Ishikawa (cell line): ENCODE data around the gene GLP2R.

Experiments
- CEBPB ChIP-seq: IDR thresholded peaks from 2 replicates; pipeline ENCODE4 v1.6.1; 2012
- CREB1 ChIP-seq: IDR thresholded peaks from 2 replicates; pipeline ENCODE4 v1.6.1; 2012; ENCODE audit warnings: low read depth
- EGR1 ChIP-seq: IDR thresholded peaks from 2 replicates; pipeline ENCODE4 v1.6.1; 2012
- EP300 ChIP-seq: IDR thresholded peaks from 2 replicates; pipeline ENCODE4 v1.6.1; 2012; ENCODE audit warnings: borderline replicate concordance
- FOXM1 ChIP-seq: IDR thresholded peaks from 2 replicates; pipeline ENCODE4 v1.6.1; 2012; ENCODE audit warnings: low read depth, borderline replicate concordance
- NFIC ChIP-seq: IDR thresholded peaks from 2 replicates; pipeline ENCODE4 v1.6.1; 2012
- RAD21 ChIP-seq: IDR thresholded peaks from 2 replicates; pipeline ENCODE4 v1.6.1; 2012; ENCODE audit warnings: low read depth
- TAF1 ChIP-seq: IDR thresholded peaks from 2 replicates; pipeline ENCODE4 v1.6.1; 2012; ENCODE audit warnings: low read depth, mild to moderate bottlenecking
- TCF12 ChIP-seq: IDR thresholded peaks from 2 replicates; pipeline ENCODE4 v1.6.1; 2012; ENCODE audit warnings: low read depth
- TEAD4 ChIP-seq: IDR thresholded peaks from 2 replicates; pipeline ENCODE4 v1.6.1; 2012
- YY1 ChIP-seq: IDR thresholded peaks from 2 replicates; pipeline ENCODE4 v1.6.1; 2012; ENCODE audit warnings: low read depth
- ZBTB7A ChIP-seq: IDR thresholded peaks from 2 replicates; pipeline ENCODE4 v1.6.1; 2012; ENCODE audit warnings: low read depth
- TF ChIP-seq, protein P1 (sequence below): IDR thresholded peaks from 2 replicates; pipeline ENCODE4 v1.6.1; 2012; ENCODE audit warnings: low read depth, mild to moderate bottlenecking
- TF ChIP-seq, protein P2 (sequence below): IDR thresholded peaks from 2 replicates; pipeline ENCODE4 v1.6.1; 2012
- TF ChIP-seq, protein P3 (sequence below): IDR thresholded peaks from 2 replicates; pipeline ENCODE4 v1.6.1; 2012

Gene GLP2R

DNA sequence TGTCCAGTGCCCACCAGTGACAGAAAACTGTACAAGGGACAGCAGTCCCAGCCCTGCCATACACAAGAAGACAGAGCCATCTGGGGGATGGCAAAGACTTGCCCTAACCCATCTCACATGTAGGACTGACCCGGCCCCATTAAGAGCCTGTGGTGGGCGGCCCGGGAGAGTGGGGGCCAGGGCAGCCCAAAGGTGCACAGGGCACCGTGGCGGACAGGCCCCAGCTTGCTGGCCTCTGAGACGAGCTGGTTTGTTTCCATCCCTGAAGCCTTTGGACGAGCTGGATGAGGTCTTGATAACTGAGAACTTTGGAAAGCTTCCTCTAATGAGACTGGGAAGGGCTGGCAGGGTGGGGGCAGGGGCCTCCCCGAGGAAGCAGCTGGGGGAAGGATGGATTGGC is 90.4 kb downstream of the GLP2R start:
- TF ChIP-seq EGR1 (no peak), EP300 (no peak), YY1 (no peak), TCF12 (no peak), CREB1 (no peak), RAD21 (no peak), FOXM1 (no peak), ZBTB7A (no peak), CEBPB (no peak), NFIC (no peak), TEAD4 (no peak), TAF1 (no peak)
- TF ChIP-seq, protein P1, sequence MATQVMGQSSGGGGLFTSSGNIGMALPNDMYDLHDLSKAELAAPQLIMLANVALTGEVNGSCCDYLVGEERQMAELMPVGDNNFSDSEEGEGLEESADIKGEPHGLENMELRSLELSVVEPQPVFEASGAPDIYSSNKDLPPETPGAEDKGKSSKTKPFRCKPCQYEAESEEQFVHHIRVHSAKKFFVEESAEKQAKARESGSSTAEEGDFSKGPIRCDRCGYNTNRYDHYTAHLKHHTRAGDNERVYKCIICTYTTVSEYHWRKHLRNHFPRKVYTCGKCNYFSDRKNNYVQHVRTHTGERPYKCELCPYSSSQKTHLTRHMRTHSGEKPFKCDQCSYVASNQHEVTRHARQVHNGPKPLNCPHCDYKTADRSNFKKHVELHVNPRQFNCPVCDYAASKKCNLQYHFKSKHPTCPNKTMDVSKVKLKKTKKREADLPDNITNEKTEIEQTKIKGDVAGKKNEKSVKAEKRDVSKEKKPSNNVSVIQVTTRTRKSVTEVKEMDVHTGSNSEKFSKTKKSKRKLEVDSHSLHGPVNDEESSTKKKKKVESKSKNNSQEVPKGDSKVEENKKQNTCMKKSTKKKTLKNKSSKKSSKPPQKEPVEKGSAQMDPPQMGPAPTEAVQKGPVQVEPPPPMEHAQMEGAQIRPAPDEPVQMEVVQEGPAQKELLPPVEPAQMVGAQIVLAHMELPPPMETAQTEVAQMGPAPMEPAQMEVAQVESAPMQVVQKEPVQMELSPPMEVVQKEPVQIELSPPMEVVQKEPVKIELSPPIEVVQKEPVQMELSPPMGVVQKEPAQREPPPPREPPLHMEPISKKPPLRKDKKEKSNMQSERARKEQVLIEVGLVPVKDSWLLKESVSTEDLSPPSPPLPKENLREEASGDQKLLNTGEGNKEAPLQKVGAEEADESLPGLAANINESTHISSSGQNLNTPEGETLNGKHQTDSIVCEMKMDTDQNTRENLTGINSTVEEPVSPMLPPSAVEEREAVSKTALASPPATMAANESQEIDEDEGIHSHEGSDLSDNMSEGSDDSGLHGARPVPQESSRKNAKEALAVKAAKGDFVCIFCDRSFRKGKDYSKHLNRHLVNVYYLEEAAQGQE: no peak
- TF ChIP-seq, protein P2, sequence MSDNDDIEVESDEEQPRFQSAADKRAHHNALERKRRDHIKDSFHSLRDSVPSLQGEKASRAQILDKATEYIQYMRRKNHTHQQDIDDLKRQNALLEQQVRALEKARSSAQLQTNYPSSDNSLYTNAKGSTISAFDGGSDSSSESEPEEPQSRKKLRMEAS: no peak
- TF ChIP-seq, protein P3, sequence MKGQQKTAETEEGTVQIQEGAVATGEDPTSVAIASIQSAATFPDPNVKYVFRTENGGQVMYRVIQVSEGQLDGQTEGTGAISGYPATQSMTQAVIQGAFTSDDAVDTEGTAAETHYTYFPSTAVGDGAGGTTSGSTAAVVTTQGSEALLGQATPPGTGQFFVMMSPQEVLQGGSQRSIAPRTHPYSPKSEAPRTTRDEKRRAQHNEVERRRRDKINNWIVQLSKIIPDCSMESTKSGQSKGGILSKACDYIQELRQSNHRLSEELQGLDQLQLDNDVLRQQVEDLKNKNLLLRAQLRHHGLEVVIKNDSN: no peak

DNA sequence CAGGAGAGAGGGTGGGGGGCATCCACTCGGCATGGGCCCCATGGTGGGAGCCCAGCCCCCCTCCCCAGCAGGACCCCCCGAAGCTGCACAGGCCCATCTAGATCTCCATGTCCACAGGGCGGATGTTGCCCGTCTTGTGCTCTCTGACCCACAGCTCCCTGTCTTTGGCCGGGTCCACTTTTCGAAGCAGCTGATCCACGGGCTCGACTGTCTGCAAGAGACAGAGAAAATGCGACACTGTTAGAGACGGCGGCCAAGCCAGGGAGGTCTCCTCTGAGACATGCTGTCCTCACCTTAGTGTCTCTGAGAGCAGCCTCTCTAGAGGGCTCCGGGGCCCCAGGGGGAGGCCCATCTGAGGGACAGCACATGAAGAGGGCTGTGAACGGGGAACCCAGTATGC is 91.4 kb downstream of the GLP2R start:
- TF ChIP-seq YY1 (no peak), ZBTB7A (no peak), RAD21 (no peak), FOXM1 (no peak), TCF12 (no peak), NFIC (no peak), CREB1 (no peak), EGR1 (no peak), TAF1 (no peak), CEBPB (no peak), TEAD4 (no peak), EP300 (no peak)
- TF ChIP-seq, protein P3: no peak
- TF ChIP-seq, protein P1: no peak
- TF ChIP-seq, protein P2: no peak

DNA sequence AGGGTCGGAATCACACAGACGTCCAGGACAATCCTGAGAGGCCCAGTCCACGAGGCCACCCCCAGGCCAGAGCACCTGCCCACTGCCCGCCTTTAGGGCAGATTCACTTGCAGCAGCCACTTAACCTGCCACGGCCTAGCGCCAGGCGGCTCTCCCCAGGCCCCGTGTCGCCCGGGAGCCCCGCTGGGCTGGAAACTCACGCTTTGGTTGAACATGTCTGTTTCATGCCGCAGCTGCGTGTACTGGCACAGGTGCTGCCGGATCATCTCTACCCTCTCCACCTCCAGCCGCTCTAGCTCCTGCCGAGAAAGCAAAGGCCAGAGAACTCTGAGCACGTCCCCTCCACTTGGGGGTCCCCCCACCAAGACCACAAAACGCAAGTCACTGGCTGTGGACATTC is 92.1 kb downstream of the GLP2R start:
- TF ChIP-seq NFIC (no peak), TAF1 (no peak), TEAD4 (no peak), CEBPB (no peak), FOXM1 (no peak), EGR1 (no peak), EP300 (no peak), YY1 (no peak), RAD21 (no peak), ZBTB7A (no peak), CREB1 (no peak)
- TF ChIP-seq, protein P1: no peak
- TF ChIP-seq, protein P3: no peak
- TF ChIP-seq, protein P2: no peak

DNA sequence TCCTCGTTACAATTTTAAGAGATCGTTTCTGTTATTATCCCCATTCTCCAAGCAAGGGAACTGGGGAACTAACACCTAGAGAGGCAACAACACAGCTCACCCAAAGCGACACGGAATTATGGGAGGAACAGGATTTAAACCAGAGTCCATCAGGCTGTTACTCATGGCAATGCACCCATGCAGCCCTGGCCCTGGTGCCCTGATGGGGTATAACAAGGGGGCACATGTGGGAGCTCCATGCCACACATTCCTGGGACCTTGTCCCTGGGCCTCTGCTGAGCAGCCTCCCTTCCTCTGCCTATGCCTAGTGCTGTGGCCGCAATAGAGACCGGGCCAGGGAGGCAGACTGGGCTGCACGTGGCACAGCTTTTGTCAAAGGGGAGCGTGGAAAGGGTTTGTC is 92.6 kb downstream of the GLP2R start:
- TF ChIP-seq, protein P1: no peak
- TF ChIP-seq EP300: no peak
- no peak for TF ChIP-seq CEBPB
- no peak for TF ChIP-seq TEAD4
- TF ChIP-seq ZBTB7A: no peak
- TF ChIP-seq EGR1: no peak
- no peak for TF ChIP-seq RAD21
- TF ChIP-seq FOXM1: no peak
- no peak for TF ChIP-seq TAF1
